Fibroblast of skin of scalp (primary cell): Measurements from ENCODE around the gene CCIN. TPM values are rescaled to one million over a fixed set of nuclear protein-coding genes. Genes with fewer than 3 reads are reported as not detected.
"Not testable (repeated sequence)": the region's sequence is repeated elsewhere in the genome, so short reads cannot be mapped to it uniquely, and the experiment has no call there.

Source experiments
- DNase-seq: peaks from one replicate; pipeline ENCODE4 v3.0.0-alpha.2; 2013
- polyA plus RNA-seq, 2 experiments: library from polyadenylated mRNA; unstranded; fragments of 120-200 nt; gene quantifications; one replicate each; pipeline ENCODE4 v1.2.1, GENCODE V29; 2013; ENCODE audit not compliant: insufficient read length in 2 of 2

CCIN gene
- 1.4 TPM for polyA plus RNA-seq (2013, experiment 1 of 2; ENCODE audit: insufficient read length)
- polyA plus RNA-seq (2013, experiment 2 of 2; ENCODE audit: insufficient read length): 1.4 TPM

DNA sequence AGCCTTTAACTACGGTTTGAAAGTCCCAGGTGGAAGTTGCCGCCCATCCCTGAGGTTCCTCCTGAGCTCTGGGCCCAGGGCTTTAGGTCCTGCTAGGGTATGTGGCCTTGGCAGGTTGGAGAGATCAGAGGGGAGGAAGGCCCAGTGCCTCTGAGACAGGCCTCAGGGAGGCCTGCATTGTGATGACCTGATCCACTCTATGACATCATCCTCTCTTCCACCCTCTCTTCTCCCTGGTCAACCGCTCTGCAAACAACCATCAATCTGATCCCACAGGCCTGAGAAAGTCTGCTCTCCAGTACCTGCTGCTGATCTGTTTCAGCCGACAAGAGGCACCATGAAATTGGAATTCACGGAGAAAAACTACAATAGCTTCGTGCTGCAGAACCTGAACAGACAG, at the start of gene CCIN:
TSS of gene CCIN (plus strand) at position 223 of the 400 bp plus-strand sequence. CDS start at position 338, 115 bp downstream.
- no peak for DNase-seq

DNA sequence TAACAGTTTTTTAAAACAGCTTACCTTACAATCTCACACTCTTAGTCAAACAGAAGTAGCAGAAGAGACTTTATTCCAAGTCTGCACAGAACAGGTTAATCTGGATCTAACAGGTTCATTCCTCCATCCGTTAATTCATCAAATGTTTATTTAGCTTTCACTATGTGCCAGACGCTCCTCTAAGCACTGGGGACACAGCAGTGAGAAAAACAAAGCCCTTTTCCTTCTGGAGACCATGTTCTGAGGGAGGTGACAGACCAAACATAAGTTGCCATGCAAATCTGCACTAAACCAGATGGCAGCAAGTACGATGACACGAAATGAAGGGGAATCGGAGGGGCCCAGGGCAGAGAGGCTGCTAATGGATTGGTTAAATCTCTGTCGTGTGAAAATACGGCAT, 49.7 kb upstream of the CCIN start:
- DNase-seq: no peak

DNA sequence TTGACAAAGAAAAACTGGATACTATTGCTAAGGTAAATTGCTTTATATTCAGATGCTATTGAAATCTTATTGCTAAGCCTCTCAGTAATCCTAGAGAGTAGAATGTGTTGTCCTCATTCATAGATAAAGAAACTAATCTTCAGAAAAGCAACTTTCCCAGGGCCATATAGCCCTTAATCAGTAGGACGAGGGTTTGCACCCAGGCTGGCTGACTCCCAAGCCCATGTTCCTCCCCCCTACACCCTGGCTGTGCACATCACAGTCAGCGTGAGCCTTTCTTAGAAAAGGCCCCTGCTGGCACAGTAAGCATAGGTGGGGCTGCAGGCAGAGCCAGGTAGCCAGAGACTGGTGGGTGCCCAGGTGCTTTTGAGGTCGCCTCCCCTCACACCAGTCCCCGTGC, 48.5 kb upstream of the CCIN start:
- DNase-seq: no peak

GRCh38 chr9:36121971-36122370, 47.2 kb upstream of the CCIN start:
- no peak for DNase-seq

GRCh38 chr9:36123515-36123914, 45.7 kb upstream of the CCIN start:
- DNase-seq: no peak

GRCh38 chr9:36125062-36125855, 43.9 kb upstream of the CCIN start:
- DNase-seq: no peak

GRCh38 chr9:36126016-36126730, 43.0 kb upstream of the CCIN start:
- no peak for DNase-seq

DNA sequence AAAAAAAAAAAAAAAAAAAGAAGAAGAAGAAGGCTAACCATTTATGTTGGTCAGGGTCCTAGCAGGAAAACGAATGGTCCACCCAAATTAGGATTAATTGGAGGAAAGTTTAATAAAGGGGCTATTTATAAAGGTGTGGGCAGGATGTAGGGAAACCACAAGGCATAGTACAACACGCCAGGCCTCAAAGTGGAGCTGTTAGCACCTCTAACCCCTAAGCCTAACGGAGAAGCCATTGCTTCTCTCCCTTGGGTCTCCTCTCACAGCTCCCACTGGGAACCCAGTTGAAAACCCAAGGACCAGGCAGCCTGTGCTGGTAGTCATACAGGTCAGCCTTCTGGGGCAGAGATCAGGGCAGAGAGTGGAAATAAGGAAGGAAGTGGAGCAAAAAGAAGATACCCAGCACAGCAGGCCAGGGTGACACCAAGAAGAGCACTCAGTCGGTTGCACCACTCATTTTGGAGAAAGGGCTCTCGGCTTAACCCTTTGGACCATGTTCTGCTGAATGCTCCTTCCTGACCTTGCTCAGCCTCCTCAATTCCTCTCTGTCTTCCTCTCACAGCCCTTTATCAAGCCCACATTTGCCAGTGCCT, 41.4 kb upstream of the CCIN start:
- DNase-seq: no peak

DNA sequence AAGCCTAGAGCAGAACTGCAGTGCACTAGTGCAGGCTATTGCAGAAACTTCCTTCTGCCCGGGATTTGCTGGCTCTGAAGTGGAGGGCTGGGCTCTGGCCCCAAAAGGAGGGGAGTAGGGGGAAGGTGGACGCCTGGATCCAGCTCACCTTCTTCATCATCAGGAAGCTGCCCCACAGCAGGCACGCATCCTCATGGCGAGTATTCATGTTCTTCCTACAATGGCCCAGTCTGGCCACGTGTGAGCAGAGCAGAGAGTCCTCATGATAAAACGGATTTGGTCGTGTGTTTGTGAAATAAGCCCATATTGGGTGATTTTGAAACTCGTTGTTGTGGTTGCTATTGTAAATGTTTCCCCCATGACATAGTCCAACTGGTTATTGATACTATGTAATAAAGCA, 40.8 kb upstream of the CCIN start:
- DNase-seq: no peak

GRCh38 chr9:36129139-36129538, 40.0 kb upstream of the CCIN start:
- no peak for DNase-seq

- not testable (repeated sequence) for DNase-seq
Observed at GRCh38 chr9:36131666-36132065, 37.5 kb upstream of the CCIN start.

DNA sequence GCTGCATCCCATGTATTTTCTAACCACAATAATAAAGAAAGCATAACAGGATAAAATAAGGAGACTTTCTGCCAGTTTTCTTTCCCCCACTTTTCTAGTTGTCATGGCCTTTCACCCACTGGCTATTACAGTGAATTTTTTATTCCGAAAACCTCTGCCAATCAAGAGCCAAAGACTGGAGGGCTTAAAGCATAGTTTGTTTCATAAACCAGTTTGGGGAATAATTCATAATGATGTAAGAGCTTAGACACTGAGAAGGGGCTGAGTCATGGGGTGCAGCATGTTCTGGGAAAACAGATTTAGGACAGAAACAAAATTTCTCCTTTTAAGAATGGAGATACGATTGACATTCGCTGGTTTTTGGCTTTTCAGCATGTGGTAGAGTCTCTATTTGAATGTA, 37.1 kb upstream of the CCIN start:
- DNase-seq: peak; percentile 80

DNA sequence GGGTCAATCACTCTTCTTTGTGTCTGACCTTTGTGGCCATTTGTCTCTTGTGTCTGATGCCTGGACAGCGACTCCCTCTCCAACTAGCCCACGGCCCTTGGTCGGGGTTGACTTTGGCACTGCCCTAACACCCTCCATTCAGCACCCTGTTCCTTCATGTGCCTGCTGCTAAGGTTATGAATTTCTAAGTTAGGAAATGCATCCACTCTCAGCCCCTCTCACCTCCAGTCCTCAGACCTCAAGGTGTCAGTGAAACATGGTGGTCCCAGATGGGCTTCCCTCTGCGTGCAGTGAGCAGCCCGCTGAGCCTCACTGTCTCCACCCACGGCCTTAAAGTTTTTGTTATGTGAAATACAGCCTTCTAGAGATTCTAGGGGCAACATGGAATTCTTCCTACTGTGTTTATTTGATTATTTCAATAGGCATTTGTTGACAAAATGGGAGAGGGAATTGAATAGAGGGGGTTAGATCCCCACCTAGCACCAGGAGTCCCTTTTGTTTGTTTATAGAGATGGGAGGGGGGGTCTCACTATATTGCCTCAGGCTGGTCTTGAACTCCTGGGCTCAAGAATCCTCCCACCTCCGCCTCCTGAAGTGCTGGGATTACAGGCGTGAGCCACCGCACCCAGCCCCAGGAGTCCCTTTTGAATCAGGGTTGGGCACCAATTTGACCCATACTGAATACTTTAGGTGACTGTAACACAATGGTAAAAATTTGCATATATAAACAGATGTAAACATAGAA, 34.3 kb upstream of the CCIN start:
- no peak for DNase-seq

DNA sequence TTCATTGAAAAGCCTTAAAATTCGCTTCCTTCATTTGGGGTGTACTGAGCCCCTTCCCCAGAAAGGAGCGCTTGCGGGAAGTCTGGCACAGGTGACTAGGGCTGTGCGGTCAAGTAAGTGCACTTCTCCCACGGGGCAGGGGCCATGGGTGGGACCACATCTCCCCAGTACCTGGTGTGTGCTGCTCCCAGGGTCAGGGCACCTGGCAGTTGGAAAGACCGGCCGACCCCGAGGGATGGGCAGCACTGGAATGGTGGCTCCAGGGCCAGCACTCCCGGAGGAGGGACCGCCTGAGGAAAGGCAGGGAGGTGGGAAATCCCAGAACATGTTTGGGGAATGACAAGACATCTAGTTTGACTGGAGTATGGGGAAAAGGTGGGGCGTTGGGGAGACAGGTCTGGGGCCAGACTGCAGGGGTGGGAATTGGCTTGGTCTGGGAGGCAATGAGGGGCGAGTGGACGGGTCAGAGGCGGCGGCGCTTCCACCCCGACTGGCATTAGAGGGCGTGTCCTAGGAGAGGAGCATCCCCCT, 33.4 kb upstream of the CCIN start:
- DNase-seq: no peak

- peak; percentile 82 for DNase-seq
Observed at GRCh38 chr9:36136272-36136893, 32.8 kb upstream of the CCIN start, which contains the start of gene GLIPR2. Gene GLIPR2, plus strand, starts transcription at chr9:36136733. Its CDS starts 46 bp downstream, at chr9:36136779.

GRCh38 chr9:36136894-36137391, 32.2 kb upstream of the CCIN start:
- DNase-seq: peak; percentile 14

- DNase-seq: peak; percentile 27
Observed at GRCh38 chr9:36137392-36138004, 31.7 kb upstream of the CCIN start.

DNA sequence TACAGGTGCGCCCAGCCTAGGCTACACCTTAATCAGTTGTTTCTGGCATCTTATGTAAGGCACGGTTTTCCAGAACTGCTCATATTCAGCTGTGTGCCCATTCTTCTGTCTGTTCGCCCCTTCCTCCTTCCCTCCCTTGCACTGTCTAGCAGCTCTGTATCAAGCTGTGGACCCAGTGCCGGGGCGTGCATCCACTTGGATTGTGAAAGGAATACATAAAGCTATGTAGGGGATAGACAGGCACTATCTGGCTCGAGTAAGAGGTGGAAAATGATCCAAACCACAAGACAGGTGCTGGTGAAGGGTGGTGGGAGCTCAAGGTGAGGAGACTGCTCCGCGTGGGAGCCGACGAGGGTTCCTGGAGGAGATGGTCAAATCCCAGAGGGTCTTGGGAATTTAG, 30.7 kb upstream of the CCIN start:
- no peak for DNase-seq

GRCh38 chr9:36138901-36139300, 30.3 kb upstream of the CCIN start:
- DNase-seq: no peak

DNA sequence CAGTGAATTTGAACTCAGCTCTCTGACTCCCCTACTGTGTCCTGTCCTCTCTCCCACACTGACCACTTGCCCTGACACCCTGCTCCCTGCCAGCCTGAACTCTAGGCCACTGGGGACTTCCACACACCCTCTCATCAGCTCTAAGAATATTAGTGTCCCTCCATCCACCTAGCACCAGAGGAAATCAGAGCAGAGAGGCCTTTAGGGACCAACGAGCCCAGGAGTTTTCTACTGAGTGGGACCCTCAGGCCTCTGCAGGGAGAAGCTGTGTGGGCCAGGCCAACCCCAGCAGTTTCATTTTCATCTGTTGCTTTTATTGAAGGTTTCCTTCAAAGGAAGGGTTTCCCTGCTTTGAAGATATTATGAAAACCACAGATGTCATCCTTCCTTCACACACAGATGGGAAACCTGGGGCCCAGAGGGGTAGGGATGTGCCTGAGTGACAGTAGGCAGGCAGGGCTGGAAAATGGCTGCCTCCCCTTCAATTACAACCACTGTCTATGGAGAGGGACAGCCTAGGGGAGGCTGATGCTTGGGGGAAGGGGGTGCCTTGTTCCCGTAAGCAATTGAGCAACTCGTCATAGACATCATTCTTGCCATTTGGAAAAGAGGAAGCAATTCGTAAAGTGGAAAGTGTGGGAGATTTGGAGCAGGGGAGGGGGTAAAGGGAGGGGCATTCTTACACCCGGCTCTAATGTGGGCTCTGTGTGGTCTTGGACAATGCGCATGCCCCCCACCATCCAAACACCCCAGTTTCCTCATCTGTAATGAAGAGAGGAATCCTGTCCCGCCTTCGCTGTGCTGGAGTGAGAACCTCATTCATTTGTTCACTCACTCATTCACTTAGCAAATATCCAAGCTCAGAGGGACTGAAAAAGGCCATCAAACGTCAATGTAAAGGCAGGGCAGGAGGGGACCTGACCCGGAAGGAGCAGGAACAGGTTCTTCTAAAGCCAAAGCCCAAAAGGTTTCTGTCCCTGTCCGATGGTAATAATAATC, 28.8 kb upstream of the CCIN start:
- DNase-seq: no peak
